Left ventricle myocardium superior (tissue), 1 donor: ENCODE data around the gene RBM14. TPM values are rescaled to one million over a fixed set of nuclear protein-coding genes. Genes with fewer than 3 reads are reported as not detected.

ENCODE experiments used
- ATAC-seq: fragments of 200-7000 bp; cut with Tn5 transposase; one replicate; pipeline ENCODE4 v1.9.1; 2020; ENCODE audit warnings: mild to moderate bottlenecking, moderate library complexity
- DNase-seq: peaks from one replicate; pipeline ENCODE4 v3.0.0-alpha.2; 2020
- intact Hi-C: fragments of 100-400 bp; cut with micrococcal nuclease; formaldehyde crosslinking; loops from one replicate; pipeline ENCODE4 v1.11.0; 2022
- total RNA-seq: library from RNA; stranded (reverse); fragmentation: NEBNext Ultra II Directional; extraction: Animal tissue kit (Norgen Biotek cat#: 25700); gene quantifications from one replicate; pipeline ENCODE4 v1.2.1, GENCODE V29; 2021
- donor health status: DM: no; HTN: yes; CAD: no; lungs with severe emphysema.

RBM14 gene
- total RNA-seq, 1 donor from 2014 or later: 31.4 TPM

DNA sequence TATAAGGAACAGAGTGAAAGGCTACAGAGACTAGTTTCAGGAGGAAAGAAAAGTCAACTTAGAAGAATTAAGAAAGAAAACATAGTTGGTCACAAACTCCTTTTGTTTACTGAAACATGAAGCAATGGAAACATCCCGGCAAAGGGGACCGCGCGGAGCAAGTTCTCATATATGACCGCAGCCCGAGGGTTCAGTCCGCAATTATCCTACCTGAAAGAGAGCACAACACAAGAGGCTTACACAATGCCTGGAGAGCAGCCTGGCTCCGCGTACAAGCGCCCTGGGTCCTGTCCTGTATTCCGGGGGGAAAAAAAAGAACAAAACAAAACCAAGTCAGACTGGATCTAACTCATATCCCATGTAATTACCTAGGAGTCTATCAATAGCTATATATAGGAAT is 48.9 kb downstream of the RBM14 start:
- no peak for ATAC-seq
- intact Hi-C loops: no loop called here
- no peak for DNase-seq

DNA sequence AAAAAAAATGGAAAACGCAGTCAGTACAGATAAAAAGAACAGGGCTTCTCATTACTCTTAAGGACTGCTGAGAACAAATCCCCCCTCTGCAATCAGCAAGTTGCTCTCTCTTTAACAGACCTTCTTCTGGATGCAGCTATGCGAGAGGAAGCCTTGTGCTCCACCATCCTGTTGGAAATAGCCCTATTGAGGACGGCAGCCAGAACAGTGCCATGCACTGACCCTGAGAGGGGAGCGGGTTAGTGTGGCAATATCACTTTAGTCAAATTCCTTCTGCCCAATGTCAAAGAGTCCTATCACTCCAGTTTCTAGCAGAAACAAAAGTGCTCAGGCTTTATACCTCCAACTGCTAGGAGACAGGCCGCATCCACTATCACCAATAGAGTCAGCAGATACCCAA is 54.4 kb downstream of the RBM14 start:
- intact Hi-C loops: loop anchor here (10.0 kb wide), 1 partner anchor 256 kb away; no protein-coding TSS in a partner anchor
- no peak for DNase-seq
- peak; percentile 31 for ATAC-seq

DNA sequence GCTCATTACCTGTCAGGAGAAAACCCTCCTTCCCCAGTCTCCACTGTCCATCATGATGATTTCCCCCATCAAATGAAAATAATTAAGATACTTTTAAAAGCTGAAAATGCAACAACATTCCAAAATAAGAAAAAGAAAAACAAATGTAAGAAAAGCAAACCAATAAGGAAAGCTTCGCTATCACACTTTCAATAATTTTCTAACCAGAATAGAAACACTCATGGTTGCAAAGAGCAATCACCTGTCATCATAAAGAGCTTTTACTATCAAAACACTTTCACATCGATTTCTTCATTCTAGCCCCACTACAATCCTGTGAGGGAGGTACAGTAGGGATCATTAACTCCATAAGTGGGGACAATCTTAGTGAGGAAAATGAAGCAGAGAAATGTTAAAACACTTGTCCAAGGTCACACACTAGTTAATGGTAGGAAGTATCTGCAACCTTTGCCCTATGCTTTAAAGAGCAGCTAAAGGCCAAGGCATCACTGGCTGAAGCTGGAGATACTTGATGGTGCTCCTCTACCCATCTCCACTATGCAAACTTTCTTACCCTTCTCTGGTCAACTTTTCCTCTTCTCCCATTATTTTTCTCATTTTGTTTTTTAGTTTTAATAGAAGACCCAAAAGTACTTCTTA is 58.7 kb downstream of the RBM14 start:
- DNase-seq (no peak), ATAC-seq (no peak)
- intact Hi-C loops: loop anchor here (5.0 to 10.0 kb wide), 2 partner anchors 98 to 260 kb away; no protein-coding TSS in a partner anchor

DNA sequence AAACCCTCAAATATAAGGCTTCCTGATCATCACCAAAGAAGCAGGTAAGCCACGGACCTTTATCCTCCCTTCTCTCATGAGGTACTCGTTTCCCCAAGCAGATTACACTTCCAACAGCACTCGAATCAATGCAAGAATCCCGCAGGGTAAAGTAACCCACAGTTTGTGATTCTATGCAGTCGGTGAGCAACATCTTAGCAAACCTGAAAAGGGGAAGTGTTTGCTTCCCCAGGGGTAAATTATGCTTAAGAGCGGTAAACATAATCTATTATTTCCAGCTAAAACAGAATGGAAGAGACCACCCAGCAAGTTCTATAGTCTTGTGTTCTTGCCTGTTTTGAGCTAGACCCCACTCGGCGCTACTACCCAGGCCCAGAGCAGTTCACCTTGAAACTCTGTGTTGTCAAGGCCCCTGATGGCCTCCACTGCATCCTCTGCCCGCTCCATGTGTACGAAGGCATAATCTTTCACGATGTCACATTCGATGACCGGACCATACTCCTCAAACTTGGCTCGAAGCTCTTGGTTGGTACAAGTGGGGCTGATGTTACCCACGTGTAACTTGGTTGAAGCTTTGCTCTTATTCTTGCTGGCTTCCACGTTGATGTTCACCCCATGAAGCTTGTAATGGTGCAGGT is 60.0 kb downstream of the RBM14 start:
- ATAC-seq (no peak), DNase-seq (no peak)
- intact Hi-C loops: loop anchor here (5.0 to 10.0 kb wide), 2 partner anchors 99 to 262 kb away; no protein-coding TSS in a partner anchor

Other genes with a start within 250 kb of the RBM14 start
- 22.6 TPM for gene SLC29A2, start 244.9 kb upstream of the RBM14 start, total RNA-seq
- gene NPAS4, start 195.6 kb upstream of the RBM14 start, total RNA-seq: not detected
- 61.1 TPM for gene MRPL11, start 177.8 kb upstream of the RBM14 start, total RNA-seq
- gene PELI3, start 149.7 kb upstream of the RBM14 start, total RNA-seq: 10.9 TPM
- 9.7 TPM for gene DPP3, start 136.2 kb upstream of the RBM14 start, total RNA-seq
- 17.8 TPM for gene BBS1, start 106.0 kb upstream of the RBM14 start, total RNA-seq
- gene ZDHHC24, start 70.6 kb upstream of the RBM14 start, total RNA-seq: 5.5 TPM
- gene ACTN3, start 69.7 kb upstream of the RBM14 start, total RNA-seq: not detected
- 64.5 TPM for gene CTSF, start 48.0 kb upstream of the RBM14 start, total RNA-seq
- 0.25 TPM for gene CCDC87, start 23.6 kb upstream of the RBM14 start, total RNA-seq
- 26.8 TPM for gene CCS, start 23.4 kb upstream of the RBM14 start, total RNA-seq
- 69.5 TPM for gene RBM4, start 22.1 kb downstream of the RBM14 start, total RNA-seq
- 13.1 TPM for gene RBM4B, start 61.3 kb downstream of the RBM14 start, total RNA-seq
- gene SPTBN2, start 112.6 kb downstream of the RBM14 start, total RNA-seq: 1.1 TPM
- 6.5 TPM for gene RCE1, start 226.8 kb downstream of the RBM14 start, total RNA-seq
- 17.2 TPM for gene LRFN4, start 240.4 kb downstream of the RBM14 start, total RNA-seq